HCT116 (cell line): ENCODE measurements around the gene IRX3. TPM values are rescaled to one million over a fixed set of nuclear protein-coding genes. Genes with fewer than 3 reads are reported as not detected.

Experiments
- ATAC-seq: fragments of 200-7000 bp; cut with Tn5 transposase; 2 replicates; pipeline ENCODE4 v1.9.1; 2020; ENCODE audit warnings: mild to moderate bottlenecking, moderate library complexity
- BruUV-seq: library from RNA; stranded (reverse); fragments of 400-500 nt; replicated peaks from 2 replicates; lab custom pipeline; 2021; lab: Mats Ljungman, UMichigan
- CTCF ChIA-PET: fragments of 300-600 bp; sonication (Branson Sonifier 250); formaldehyde crosslinking; loops from one replicate; lab custom pipeline; 2021; ENCODE audit warnings: antibody characterized with exemption; lab: Charles Lee
- POLR2A ChIA-PET: fragments of 300-600, 350-600 bp; sonication (Branson Sonifier 250); formaldehyde crosslinking; loops from one replicate; lab custom pipeline; 2021; ENCODE audit warnings: antibody characterized with exemption; lab: Charles Lee
- RAD21 ChIA-PET, 2 experiments: fragments of 300-600 bp; sonication (Branson Sonifier 250); formaldehyde crosslinking; loops; one replicate each; lab custom pipeline; 2023; ENCODE audit warnings: low total read pairs in 2 of 2; ENCODE audit not compliant: uncharacterized antibody in 2 of 2, unreplicated experiment in 2 of 2, low non-redundant PET in 1 of 2; lab: Charles Lee
- DNase-seq: peaks from one replicate; pipeline ENCODE4 v3.0.0-alpha.2; 2010; ENCODE audit warnings: low read depth, low spot score
- H2AFZ ChIP-seq: fragments of 200-600 bp; shearing (Covaris generic), sonication (generic); 2 replicates; pipeline ENCODE4 v1.6.1; 2017; ENCODE audit warnings: low read depth, mixed run types, mixed read lengths, antibody characterized with exemption, low read length; ENCODE audit not compliant: poor library complexity, severe bottlenecking
- H3K27ac ChIP-seq: 2 replicates; pipeline ENCODE4 v1.5.1; 2012; ENCODE audit warnings: low read depth, low read length
- H3K27me3 ChIP-seq: fragments of 200-600 bp; sonication (generic); 2 replicates; pipeline ENCODE4 v1.6.1; 2016; ENCODE audit warnings: mixed run types, low read length, mixed read lengths; ENCODE audit not compliant: insufficient read depth
- H3K36me3 ChIP-seq, 2 experiments: fragments of 200-500 bp in 1 of 2; fragments of 200-600 bp in 1 of 2; sonication (Bioruptor generic) in 1 of 2; sonication (generic) in 1 of 2; 2 replicates each; pipeline versions ENCODE4 v1.5.1 to v1.6.1; 2014 to 2016; ENCODE audit warnings: low read length in 2 of 2, inconsistent platforms in 1 of 2, mixed read lengths in 1 of 2, mixed run types in 1 of 2; ENCODE audit not compliant: insufficient read depth in 2 of 2, control insufficient read depth in 1 of 2
- H3K4me1 ChIP-seq, 2 experiments: fragments of 200-600 bp in 1 of 2; sonication (generic) in 1 of 2; 2 replicates each; pipeline versions ENCODE4 v1.5.1 to v1.6.1; 2012 to 2017; ENCODE audit warnings: low read length in 2 of 2, inconsistent platforms in 1 of 2, mild to moderate bottlenecking in 1 of 2, mixed read lengths in 1 of 2, mixed run types in 1 of 2, moderate library complexity in 1 of 2; ENCODE audit not compliant: insufficient read depth in 2 of 2, control insufficient read depth in 1 of 2
- H3K4me2 ChIP-seq: fragments of 200-600 bp; sonication (generic); 2 replicates; pipeline ENCODE4 v1.6.1; 2017; ENCODE audit warnings: mixed run types, low read length, mixed read lengths
- H3K4me3 ChIP-seq, 2 experiments: fragments of 200-600 bp in 1 of 2; sonication (generic) in 1 of 2; replicated peaks in 1 of 2; 2 replicates each; pipeline ENCODE4 v1.5.1; 2011 to 2016; ENCODE audit warnings: low read length in 2 of 2, control low read depth in 1 of 2, low read depth in 1 of 2, mild to moderate bottlenecking in 1 of 2, mixed read lengths in 1 of 2, mixed run types in 1 of 2
- H3K79me2 ChIP-seq: fragments of 200-600 bp; sonication (generic); 2 replicates; pipeline ENCODE4 v1.6.1; 2017; ENCODE audit warnings: mild to moderate bottlenecking, mixed run types, low read length, moderate library complexity, mixed read lengths; ENCODE audit not compliant: insufficient read depth
- H3K9ac ChIP-seq: fragments of 200-600 bp; sonication (generic); 2 replicates; pipeline ENCODE4 v1.6.1; 2016; ENCODE audit warnings: low read length, mixed read lengths
- H3K9me2 ChIP-seq: fragments of 200-600 bp; sonication (generic), shearing (Covaris generic); 2 replicates; pipeline ENCODE4 v1.6.1; 2017; ENCODE audit warnings: mixed run types, mild to moderate bottlenecking, moderate library complexity; ENCODE audit not compliant: insufficient read depth
- H3K9me3 ChIP-seq, 2 experiments: fragments of 200-500 bp in 1 of 2; fragments of 200-600 bp in 1 of 2; sonication (Bioruptor generic) in 1 of 2; sonication (generic) in 1 of 2; 2 replicates each; pipeline ENCODE4 v1.6.1; 2014 to 2017; ENCODE audit warnings: low read length in 2 of 2, mixed read lengths in 2 of 2, inconsistent platforms in 1 of 2, low read depth in 1 of 2, mild to moderate bottlenecking in 1 of 2, mixed run types in 1 of 2, moderate library complexity in 1 of 2; ENCODE audit not compliant: control insufficient read depth in 1 of 2, insufficient read depth in 1 of 2
- H4K20me1 ChIP-seq: fragments of 200-600 bp; sonication (generic), shearing (Covaris generic); 2 replicates; pipeline ENCODE4 v1.6.1; 2017; ENCODE audit warnings: mixed run types, mild to moderate bottlenecking, moderate library complexity; ENCODE audit not compliant: insufficient read depth
- ELF1 ChIP-seq: IDR thresholded peaks from 2 replicates; pipeline ENCODE4 v1.6.1; 2012; ENCODE audit warnings: low read depth, borderline replicate concordance
- POLR2AphosphoS5 ChIP-seq: IDR thresholded peaks from 2 replicates; pipeline ENCODE4 v1.6.1; 2011; ENCODE audit warnings: mild to moderate bottlenecking, low read depth, low read length, moderate library complexity
- SP1 ChIP-seq: IDR thresholded peaks from 2 replicates; pipeline ENCODE4 v1.6.1; 2012; ENCODE audit warnings: low read depth
- ZFX ChIP-seq: fragments of 450-650 bp; IDR thresholded peaks from 2 replicates; pipeline ENCODE4 v1.6.1; 2017
- intact Hi-C: fragments of 100-400 bp; cut with micrococcal nuclease; formaldehyde crosslinking; loops from 2 replicates; pipeline ENCODE4 v1.10.0; 2022
- total RNA-seq: library from RNA; stranded (reverse); gene quantifications from one replicate; pipeline ENCODE4 v1.2.1, GENCODE V29; 2021; ENCODE audit not compliant: unreplicated experiment
- TF ChIP-seq, protein P1 (sequence below): IDR thresholded peaks from 2 replicates; pipeline ENCODE4 v1.6.1; 2012; ENCODE audit warnings: low read depth
- TF ChIP-seq, protein P2 (sequence below), 3 experiments: fragments of 200-600 bp in 1 of 3; sonication (generic) in 1 of 3; IDR thresholded peaks in 2 of 3; conservative IDR thresholded peaks in 1 of 3; 2 replicates each; pipeline ENCODE4 v1.5.1; 2012 to 2017; ENCODE audit warnings: low read depth in 2 of 3, low read length in 2 of 3, antibody characterized with exemption in 1 of 3, borderline replicate concordance in 1 of 3, control low read depth in 1 of 3, mild to moderate bottlenecking in 1 of 3, mixed read lengths in 1 of 3, mixed run types in 1 of 3, moderate library complexity in 1 of 3; ENCODE audit not compliant: insufficient read depth in 1 of 3
- TF ChIP-seq, protein P3 (sequence below): IDR thresholded peaks from 2 replicates; pipeline ENCODE4 v1.6.1; 2012

IRX3 gene
- total RNA-seq, 1 experiment from 2014 or later = 2.0 TPM

DNA sequence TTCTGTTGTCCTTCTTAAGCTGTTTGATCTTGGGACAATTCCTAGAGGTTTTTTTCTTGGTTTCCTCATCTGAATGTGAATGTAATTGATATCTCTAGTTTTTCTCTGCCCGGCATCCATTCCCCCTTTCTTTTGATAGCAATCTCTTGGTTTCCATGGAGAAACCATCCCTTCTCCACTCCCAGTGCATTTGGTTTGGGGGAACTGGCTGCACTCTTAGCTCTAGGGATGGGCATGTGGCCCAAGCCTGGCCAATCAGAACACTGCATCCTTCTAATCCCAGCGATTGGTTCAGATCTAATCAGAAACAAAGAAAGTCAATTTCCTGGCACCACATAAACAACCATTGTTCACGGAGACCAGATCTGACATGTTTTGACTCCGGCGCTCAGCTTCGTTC lies 45.1 kb downstream of the IRX3 start (continued):
- TF ChIP-seq, protein P1, sequence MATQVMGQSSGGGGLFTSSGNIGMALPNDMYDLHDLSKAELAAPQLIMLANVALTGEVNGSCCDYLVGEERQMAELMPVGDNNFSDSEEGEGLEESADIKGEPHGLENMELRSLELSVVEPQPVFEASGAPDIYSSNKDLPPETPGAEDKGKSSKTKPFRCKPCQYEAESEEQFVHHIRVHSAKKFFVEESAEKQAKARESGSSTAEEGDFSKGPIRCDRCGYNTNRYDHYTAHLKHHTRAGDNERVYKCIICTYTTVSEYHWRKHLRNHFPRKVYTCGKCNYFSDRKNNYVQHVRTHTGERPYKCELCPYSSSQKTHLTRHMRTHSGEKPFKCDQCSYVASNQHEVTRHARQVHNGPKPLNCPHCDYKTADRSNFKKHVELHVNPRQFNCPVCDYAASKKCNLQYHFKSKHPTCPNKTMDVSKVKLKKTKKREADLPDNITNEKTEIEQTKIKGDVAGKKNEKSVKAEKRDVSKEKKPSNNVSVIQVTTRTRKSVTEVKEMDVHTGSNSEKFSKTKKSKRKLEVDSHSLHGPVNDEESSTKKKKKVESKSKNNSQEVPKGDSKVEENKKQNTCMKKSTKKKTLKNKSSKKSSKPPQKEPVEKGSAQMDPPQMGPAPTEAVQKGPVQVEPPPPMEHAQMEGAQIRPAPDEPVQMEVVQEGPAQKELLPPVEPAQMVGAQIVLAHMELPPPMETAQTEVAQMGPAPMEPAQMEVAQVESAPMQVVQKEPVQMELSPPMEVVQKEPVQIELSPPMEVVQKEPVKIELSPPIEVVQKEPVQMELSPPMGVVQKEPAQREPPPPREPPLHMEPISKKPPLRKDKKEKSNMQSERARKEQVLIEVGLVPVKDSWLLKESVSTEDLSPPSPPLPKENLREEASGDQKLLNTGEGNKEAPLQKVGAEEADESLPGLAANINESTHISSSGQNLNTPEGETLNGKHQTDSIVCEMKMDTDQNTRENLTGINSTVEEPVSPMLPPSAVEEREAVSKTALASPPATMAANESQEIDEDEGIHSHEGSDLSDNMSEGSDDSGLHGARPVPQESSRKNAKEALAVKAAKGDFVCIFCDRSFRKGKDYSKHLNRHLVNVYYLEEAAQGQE = no peak
- TF ChIP-seq, protein P2, sequence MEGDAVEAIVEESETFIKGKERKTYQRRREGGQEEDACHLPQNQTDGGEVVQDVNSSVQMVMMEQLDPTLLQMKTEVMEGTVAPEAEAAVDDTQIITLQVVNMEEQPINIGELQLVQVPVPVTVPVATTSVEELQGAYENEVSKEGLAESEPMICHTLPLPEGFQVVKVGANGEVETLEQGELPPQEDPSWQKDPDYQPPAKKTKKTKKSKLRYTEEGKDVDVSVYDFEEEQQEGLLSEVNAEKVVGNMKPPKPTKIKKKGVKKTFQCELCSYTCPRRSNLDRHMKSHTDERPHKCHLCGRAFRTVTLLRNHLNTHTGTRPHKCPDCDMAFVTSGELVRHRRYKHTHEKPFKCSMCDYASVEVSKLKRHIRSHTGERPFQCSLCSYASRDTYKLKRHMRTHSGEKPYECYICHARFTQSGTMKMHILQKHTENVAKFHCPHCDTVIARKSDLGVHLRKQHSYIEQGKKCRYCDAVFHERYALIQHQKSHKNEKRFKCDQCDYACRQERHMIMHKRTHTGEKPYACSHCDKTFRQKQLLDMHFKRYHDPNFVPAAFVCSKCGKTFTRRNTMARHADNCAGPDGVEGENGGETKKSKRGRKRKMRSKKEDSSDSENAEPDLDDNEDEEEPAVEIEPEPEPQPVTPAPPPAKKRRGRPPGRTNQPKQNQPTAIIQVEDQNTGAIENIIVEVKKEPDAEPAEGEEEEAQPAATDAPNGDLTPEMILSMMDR (IDR thresholded peaks at IDR 0.05 in 2 of 3, conservative IDR thresholded peaks at IDR 0.05 in 1 of 3; ENCODE audit: borderline replicate concordance in 1 of 3, insufficient read depth in 1 of 3, low read depth in 2 of 3, low read length in 2 of 3) = no peak
- no peak for TF ChIP-seq ELF1

DNA sequence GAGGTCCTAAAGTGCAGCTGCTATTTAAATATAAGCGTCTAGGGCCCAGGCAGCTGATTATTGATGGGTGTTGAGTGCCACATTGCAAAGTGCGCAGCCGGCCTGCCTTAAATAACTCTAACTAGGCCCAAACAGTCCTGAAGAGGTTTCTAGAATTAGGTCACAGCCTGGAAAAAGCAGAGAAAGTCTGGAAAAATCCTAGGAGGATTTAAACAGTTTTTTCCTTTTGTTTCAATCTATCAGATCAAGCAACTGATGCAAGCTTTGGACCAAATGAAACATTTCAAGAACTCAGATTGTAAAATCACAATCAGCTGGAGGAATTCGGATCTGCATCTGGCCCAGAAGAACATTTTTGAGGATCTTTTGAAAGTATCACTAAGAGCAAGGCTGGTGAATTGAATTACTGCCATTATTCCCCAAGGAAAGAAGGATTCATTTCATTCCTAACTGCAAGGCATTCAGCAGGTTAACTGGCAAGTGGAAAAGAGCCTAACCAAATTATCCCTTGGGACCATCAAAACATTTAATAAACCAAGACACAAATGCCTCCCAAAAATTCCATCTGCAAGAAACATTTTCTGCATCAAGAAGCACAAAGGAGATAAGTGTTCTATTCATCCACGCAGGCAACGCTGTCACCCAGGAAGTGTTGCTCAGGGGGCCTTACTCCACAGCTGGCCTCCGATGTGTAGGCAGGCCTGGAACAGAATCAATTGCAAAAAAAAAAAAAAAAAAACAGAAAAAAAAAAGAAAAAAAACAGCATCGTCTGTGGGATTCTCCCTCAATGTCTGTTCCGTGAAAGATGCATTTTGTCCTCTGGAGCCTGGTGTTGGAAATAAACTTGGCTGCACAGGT lies 46.1 kb downstream of the IRX3 start:
- H3K27me3 ChIP-seq = 0 out of 2 replicates have a peak, but pooled peaks cover 4% of the 10 kb centered on the region

More for the DNA sequence above, 46.1 kb downstream of the IRX3 start:
- no peak overlapping the region for H3K9ac ChIP-seq
- no peak overlapping the region for H3K27ac ChIP-seq
- TF ChIP-seq ZFX = no peak
- TF ChIP-seq, protein P3, sequence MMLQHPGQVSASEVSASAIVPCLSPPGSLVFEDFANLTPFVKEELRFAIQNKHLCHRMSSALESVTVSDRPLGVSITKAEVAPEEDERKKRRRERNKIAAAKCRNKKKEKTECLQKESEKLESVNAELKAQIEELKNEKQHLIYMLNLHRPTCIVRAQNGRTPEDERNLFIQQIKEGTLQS = no peak
- no peak for TF ChIP-seq POLR2AphosphoS5
- TF ChIP-seq SP1 = no peak
- TF ChIP-seq, all 23 proteins: peak for 0
- BruUV-seq = no TSS peak
- DNase-seq (no peak), ATAC-seq (no peak)
- ChIA-PET CTCF (no interaction called here), POLR2A (no interaction called here), RAD21 (no interaction called here)
- no peak overlapping the region for H2AFZ ChIP-seq
- H3K4me2 ChIP-seq = no peak overlapping the region
- H3K79me2 ChIP-seq = no peaks in the 10 kb centered on the region
- H3K4me1 ChIP-seq = no peaks in the 10 kb centered on the region
- H4K20me1 ChIP-seq = no peaks in the 10 kb centered on the region
- intact Hi-C loops = no loop called here
- no peak overlapping the region for H3K4me3 ChIP-seq
- no peaks in the 10 kb centered on the region for H3K9me2 ChIP-seq
- no peaks in the 10 kb centered on the region for H3K9me3 ChIP-seq
- H3K36me3 ChIP-seq = no peaks in the 10 kb centered on the region
